ENCODE measurements around the gene MGST1.
"Not testable (repeated sequence)": the region's sequence is repeated elsewhere in the genome, so short reads cannot be mapped to it uniquely, and the experiment has no call there.

The MGST1 gene

DNA sequence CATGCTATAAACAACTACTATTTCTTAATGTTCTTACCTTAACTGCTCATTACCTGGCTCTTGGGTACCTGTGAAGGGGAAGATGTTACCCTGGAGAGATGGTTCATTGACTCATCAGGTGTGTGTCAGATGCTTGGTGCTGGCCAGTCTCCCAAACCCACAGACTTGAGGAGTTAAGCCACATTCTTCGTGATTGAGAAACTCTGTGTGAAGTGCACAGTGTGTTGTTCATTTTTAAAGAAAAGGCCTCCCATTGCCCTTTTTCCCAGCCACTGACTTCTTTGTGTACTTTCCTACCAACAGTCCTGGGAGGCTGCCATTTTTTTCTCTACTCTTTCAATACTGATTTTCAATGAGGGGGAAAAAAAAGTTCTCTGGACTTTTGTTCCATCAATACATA is 3.2 kb downstream of the MGST1 start:
- in situ Hi-C loops (cut with HindIII; ENCODE audit: low sequenced_read_pairs): no loop called here

GRCh38 chr12:16352481-16352880 is 5.0 kb downstream of the MGST1 start:
- in situ Hi-C loops (cut with HindIII; ENCODE audit: low sequenced_read_pairs): no loop called here

- in situ Hi-C loops (cut with HindIII; ENCODE audit: low sequenced_read_pairs): no loop called here
Measured at GRCh38 chr12:16358878-16359277, 11.4 kb downstream of the MGST1 start.

GRCh38 chr12:16359512-16360491 is 12.4 kb downstream of the MGST1 start:
- in situ Hi-C loops (cut with HindIII; ENCODE audit: low sequenced_read_pairs): no loop called here

DNA sequence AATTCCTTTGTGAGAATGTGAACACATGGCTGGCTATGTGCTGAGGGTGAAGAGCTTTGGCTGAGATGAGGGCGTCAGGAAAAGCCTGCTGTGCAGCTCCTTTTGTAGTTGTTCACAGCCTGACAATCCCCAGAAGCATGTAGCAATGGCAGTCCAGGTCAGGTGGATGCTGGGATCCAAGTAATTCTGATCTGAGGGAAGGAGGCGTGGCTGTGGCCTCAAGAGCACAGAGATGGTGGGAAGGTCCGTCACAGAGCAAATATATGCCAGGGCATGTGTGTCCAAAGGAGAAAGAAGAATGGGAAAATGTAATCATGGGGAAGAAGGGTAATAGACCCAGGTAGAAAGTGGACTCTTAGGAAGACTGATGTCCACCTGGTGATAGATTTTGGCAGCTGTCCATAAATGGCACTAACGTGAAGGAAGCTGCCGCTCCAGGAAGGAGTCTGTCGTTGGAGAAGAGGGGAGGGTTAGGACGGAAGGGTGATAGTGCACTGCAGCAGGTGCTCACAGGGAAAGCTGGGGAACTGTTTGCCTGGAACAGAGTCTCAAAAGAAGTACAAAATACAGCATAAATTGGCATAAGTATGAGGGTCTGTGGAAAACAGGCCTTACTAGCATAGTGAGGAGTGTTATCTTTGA is 13.8 kb downstream of the MGST1 start:
- in situ Hi-C loops (cut with HindIII; ENCODE audit: low sequenced_read_pairs): no loop called here

GRCh38 chr12:16362550-16362949 is 15.1 kb downstream of the MGST1 start:
- in situ Hi-C loops (cut with HindIII; ENCODE audit: low sequenced_read_pairs): no loop called here

DNA sequence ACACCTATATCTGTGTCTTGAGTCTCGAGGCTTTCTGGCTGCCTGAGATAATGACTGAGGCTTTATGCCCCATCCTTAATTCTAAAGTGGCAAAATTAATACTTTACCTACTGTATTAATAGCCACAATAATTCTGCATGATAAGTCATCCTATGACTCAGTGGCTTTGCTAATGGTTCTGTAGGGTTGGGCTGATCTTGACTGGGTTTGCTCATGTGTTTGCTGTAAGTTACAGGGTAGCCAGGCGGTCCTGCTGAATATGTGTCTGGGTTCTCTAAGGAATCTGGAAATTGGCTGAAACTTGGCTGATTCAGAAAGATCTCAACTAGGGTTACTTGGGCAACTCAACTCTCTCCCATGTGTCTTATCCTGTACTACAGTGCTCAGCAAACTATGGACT is 21.7 kb downstream of the MGST1 start:
- in situ Hi-C loops (cut with HindIII; ENCODE audit: low sequenced_read_pairs): no loop called here

GRCh38 chr12:16370096-16370495 is 22.7 kb downstream of the MGST1 start:
- in situ Hi-C loops (cut with HindIII; ENCODE audit: low sequenced_read_pairs): no loop called here

GRCh38 chr12:16382652-16383312 is 35.3 kb downstream of the MGST1 start:
- in situ Hi-C loops (cut with HindIII; ENCODE audit: low sequenced_read_pairs): not testable (repeated sequence)

- in situ Hi-C loops (cut with HindIII; ENCODE audit: low sequenced_read_pairs): no loop called here
Measured at GRCh38 chr12:16384732-16385131, 37.3 kb downstream of the MGST1 start.

DNA sequence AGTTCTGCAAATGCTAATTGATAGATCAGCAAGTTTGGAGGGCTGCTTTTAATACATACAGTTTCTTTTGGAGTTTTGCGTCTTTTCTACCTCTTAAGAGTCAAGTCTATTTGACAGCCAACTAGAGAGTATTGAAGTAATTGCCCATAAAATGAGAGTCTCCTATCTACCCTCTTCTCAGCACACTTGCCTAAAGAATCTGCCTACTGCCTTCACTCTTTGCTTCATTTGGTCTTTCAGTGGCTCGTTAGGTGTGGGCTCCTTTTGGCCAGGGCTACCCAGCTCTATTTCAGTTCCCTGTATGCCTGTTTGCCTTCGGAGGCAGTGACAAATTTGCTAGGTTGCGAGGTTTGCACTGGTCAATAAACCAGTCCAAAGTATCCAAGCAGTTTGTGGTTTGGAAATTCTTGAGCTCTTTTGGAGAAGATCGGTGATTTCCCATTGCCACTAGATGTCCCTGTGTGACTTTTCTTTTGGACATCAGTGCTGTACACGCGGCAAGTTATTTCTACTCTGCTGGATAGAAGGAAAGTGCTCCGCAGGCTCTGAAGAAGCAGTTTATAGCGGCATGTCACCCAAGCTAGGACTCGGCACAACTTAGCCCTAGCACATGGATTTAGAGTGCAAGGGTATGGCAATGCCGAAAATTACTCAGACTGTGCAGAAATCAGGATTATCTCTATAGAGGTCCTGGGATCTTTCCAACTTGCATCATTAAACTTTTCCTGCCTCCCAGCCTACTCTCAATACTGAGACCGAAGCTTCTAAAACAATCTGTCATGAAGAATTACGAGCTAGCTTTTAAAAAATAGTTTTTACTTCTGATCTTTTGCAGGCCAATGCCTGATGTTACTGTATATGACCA is 38.6 kb downstream of the MGST1 start:
- in situ Hi-C loops (cut with HindIII; ENCODE audit: low sequenced_read_pairs): no loop called here

- in situ Hi-C loops (cut with HindIII; ENCODE audit: low sequenced_read_pairs): no loop called here
Measured at GRCh38 chr12:16387919-16388318, 40.5 kb downstream of the MGST1 start.

GRCh38 chr12:16389594-16389993 is 42.1 kb downstream of the MGST1 start:
- in situ Hi-C loops (cut with HindIII; ENCODE audit: low sequenced_read_pairs): no loop called here

GRCh38 chr12:16392846-16393535 is 45.5 kb downstream of the MGST1 start:
- in situ Hi-C loops (cut with HindIII; ENCODE audit: low sequenced_read_pairs): no loop called here

DNA sequence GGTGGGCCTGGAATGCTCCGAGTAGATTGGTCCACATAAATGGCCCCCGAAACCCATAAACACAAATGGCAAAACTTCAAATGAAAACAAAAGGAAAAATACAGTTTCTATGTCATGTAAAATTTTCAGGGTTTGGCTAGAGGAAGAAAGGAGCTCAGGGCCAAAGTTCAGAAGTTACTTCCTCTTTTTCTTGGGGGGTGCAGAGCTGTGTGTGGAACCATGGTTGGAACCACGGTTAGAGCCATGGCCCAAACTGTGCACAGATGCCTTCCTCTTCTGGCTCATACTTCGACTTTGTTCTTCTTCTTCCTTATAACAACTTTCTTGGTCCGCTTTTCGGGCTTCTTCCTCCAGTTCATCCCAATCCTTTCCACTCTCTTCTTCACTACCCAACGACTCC is 51.7 kb downstream of the MGST1 start:
- in situ Hi-C loops (cut with HindIII; ENCODE audit: low sequenced_read_pairs): no loop called here

- in situ Hi-C loops (cut with HindIII; ENCODE audit: low sequenced_read_pairs): not testable (repeated sequence)
Measured at GRCh38 chr12:16401835-16402234, 54.4 kb downstream of the MGST1 start.

GRCh38 chr12:16407346-16407745 is 59.9 kb downstream of the MGST1 start:
- in situ Hi-C loops (cut with HindIII; ENCODE audit: low sequenced_read_pairs): no loop called here

Measured in endothelial cell of hepatic sinusoid (primary cell).